ENCODE measurements around the gene KIF16B.
"Not testable (repeated sequence)": the region's sequence is repeated elsewhere in the genome, so short reads cannot be mapped to it uniquely, and the experiment has no call there.

KIF16B gene

GRCh38 chr20:16588241-16588640 lies 15.0 kb upstream of the KIF16B start:
- DNase-seq, result no peak

GRCh38 chr20:16587066-16587465 lies 13.8 kb upstream of the KIF16B start:
- no peak for DNase-seq

GRCh38 chr20:16583474-16583873 lies 10.2 kb upstream of the KIF16B start:
- no peak for DNase-seq

- DNase-seq, result no peak
Observed at GRCh38 chr20:16581241-16581640, 8.0 kb upstream of the KIF16B start.

GRCh38 chr20:16580620-16581019 lies 7.4 kb upstream of the KIF16B start:
- peak in 1 of 2 experiments; percentile 49 for DNase-seq

- DNase-seq, result peak; percentile 72 to 92
Observed at GRCh38 chr20:16580147-16580546, 6.9 kb upstream of the KIF16B start.

DNA sequence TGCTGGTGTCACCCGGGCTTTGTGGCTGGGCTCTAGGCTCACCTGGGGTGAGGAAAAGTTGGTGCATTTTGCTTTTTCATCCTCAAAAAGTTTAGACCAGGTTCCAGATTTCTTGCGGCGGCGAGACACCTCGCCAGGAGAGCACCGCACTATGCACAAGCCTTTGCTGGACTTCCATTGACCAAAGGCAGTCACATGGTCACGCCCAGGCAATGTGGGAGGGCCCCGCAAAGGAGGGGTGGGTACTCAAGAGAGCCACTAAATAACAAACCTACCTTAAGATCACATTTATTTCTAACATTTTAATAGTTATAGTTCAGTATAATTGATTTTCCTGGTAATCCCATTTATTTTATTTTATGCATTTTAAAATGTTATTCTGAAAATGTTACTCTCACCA lies 3.0 kb upstream of the KIF16B start:
- DNase-seq, result no peak

DNA sequence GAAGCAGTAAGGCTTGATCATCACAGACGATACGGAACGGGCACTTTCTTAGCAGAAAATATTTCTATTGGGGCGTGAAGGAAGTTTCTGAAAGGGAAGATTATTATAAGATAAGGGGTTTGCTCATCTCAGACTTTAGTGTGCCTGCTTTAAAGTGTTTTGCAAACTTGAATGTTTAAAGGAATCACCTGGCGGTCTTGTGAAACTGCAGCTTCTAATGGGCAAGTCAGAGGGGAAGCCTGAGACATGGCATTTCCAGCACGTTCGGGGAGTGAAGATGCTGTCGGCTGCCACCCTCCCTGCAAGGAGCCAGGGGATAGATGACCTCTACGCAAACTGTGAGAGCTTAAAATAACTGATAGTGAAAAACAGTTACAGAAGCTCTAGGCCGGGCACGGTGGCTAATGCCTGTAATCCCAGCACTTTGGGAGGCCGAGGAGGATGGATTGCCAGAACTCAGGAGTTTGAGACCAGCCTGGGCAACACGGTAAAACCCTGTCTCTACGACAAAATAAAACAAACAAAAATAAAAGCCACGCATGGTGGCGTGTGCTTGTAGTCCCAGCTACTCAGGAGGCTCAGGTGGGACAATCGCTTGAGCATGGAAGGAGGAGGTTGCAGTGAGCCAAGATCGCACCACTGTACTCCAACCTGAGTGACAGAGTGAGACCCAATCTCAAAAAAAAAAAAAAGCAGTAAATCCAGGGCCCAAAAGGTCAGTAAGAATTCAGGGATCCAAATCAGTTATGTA lies 2.3 kb upstream of the KIF16B start:
- no peak for DNase-seq

DNA sequence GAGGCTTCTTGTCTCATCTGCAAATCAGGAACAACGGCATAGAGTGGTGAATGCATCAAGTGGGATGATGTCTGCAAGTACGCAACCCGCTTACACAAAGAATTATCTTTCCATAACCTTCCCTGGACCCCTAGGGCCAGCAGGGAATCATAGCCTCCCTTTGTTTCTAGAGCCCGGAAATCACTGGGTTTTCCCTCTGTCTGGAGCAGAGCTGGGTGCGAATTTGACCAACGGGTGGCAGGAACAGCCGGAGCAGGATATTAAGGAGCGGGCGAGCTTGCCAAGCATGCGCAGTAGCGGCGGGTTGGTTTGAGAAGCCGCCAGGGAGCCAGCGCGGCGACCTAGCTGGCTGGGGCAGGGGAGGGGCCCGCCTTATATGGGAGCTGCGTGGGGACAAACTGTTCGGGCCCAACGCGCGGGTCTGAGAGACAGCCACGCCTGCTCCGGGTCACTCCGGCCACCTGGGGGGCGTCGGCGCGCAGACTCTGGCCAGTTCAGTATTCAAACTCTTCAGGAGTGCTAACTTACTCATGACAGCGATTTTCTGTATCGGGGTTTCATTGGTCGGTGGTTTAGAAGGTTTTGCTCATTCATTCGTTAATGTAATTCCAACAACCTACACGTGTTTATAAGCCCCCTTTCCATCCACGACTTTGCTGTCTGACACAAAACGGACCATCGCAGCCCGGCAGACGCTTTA lies 1.6 kb upstream of the KIF16B start:
- peak; percentile 89 to 91 for DNase-seq

DNA sequence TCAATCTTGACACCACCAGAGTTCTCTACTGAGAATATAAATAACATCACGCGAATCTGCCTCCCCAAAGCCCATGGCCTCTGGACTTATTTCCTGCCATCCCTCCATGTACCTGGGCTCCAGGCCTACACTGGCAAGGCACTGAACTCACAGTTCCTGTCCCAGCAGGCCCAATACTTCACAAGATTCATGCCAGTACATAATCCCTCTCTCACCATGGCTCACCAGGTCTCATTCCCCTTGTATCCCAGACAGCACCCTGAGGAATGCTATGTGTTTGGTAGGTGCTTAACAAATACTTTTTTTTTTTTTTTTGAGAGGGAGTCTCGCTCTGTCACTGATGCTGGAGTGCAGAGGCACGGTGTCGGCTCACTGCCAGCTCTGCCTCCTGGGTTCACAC lies 1.9 kb downstream of the KIF16B start:
- DNase-seq, result no peak

- no peak for DNase-seq
Observed at GRCh38 chr20:16569246-16570153, 3.7 kb downstream of the KIF16B start.

DNA sequence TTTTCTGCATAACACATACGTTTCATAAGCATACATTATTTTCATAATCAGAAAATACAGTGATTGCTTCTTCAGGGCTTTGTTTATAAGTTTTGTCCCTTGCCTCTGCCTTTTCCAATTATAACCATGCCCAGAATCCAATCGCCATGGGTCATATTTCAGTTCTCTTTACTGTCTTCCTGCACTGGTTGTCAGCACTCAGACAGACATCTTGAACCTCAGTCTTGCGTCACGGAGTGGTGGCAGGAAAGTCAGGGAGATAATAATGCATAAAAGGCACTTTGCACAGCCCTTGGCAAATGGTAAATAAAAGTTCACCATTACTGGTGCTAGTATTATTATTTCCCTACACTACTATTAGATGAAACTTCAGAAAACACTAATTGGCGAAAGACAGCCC lies 7.2 kb downstream of the KIF16B start:
- no peak for DNase-seq

DNA sequence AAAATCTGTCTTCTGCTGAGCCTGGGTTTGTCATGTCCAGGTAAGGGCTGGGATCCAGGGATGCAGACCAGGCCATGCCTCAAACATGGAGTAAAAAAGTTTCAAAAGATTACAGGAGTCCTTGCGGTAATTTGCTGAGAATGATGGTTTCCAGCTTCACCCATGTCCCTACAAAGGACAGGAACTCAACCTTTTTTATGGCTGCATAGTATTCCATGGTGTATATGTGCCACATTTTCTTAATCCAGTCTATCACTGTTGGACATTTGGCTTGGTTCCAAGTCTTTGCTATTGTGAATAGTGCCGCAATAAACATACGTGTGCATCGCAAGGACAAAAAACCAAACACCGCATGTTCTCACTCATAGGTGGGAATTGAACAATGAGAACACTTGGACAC lies 9.2 kb downstream of the KIF16B start:
- DNase-seq, result not testable (repeated sequence)

- DNase-seq, result no peak
Observed at GRCh38 chr20:16563066-16563806, 10.0 kb downstream of the KIF16B start.

GRCh38 chr20:16562259-16562658 lies 11.0 kb downstream of the KIF16B start:
- DNase-seq, result no peak

GRCh38 chr20:16560661-16561060 lies 12.6 kb downstream of the KIF16B start:
- no peak for DNase-seq

GRCh38 chr20:16560216-16560615 lies 13.0 kb downstream of the KIF16B start:
- DNase-seq, result no peak

- DNase-seq, result no peak
Observed at GRCh38 chr20:16556301-16556700, 16.9 kb downstream of the KIF16B start.

- no peak for DNase-seq
Observed at GRCh38 chr20:16555754-16556153, 17.5 kb downstream of the KIF16B start.

- peak in 1 of 2 experiments; percentile 51 for DNase-seq
Observed at GRCh38 chr20:16554766-16555543, 18.3 kb downstream of the KIF16B start.

GRCh38 chr20:16553684-16554083 lies 19.6 kb downstream of the KIF16B start:
- no peak for DNase-seq

- no peak for DNase-seq
Observed at GRCh38 chr20:16553101-16553500, 20.1 kb downstream of the KIF16B start.
